T47D (cell line): ENCODE measurements around the gene BRAF.
"Not testable (repeated sequence)": the region's sequence is repeated elsewhere in the genome, so short reads cannot be mapped to it uniquely, and the experiment has no call there.

ENCODE experiments used
- DNase-seq, 2 experiments: peaks; one replicate each; pipeline versions ENCODE4 v3.0.0 to v3.0.0-alpha.2; 2011 to 2012; ENCODE audit warnings: low read depth in 1 of 2, low spot score in 1 of 2
- JUND ChIP-seq: IDR thresholded peaks from 2 replicates; pipeline ENCODE4 v1.6.1; 2012; ENCODE audit warnings: low read depth
- in situ Hi-C: cut with HindIII; loops from 2 replicates; pipeline ENCODE4 v1.10.0; 2016; ENCODE audit warnings: low sequenced_read_pairs, low pct_unique_long_range_greater_than_20kb

BRAF gene

GRCh38 chr7:140909476-140910161, 15.1 kb downstream of the BRAF start:
- DNase-seq = no peak
- in situ Hi-C loops = no loop called here
- TF ChIP-seq JUND = no peak

GRCh38 chr7:140908361-140908760, 16.4 kb downstream of the BRAF start:
- no peak for DNase-seq
- no peak for TF ChIP-seq JUND
- in situ Hi-C loops = no loop called here

- in situ Hi-C loops = no loop called here
- no peak for TF ChIP-seq JUND
- no peak for DNase-seq
These were observed 20.8 kb downstream of the BRAF start for GRCh38 chr7:140903741-140904480.

- TF ChIP-seq JUND = no peak
- DNase-seq = no peak
- in situ Hi-C loops = no loop called here
These were observed 22.3 kb downstream of the BRAF start for GRCh38 chr7:140902303-140902953.

GRCh38 chr7:140901941-140902302, 22.8 kb downstream of the BRAF start:
- DNase-seq = no peak
- in situ Hi-C loops = no loop called here
- no peak for TF ChIP-seq JUND

GRCh38 chr7:140899883-140900282, 24.8 kb downstream of the BRAF start:
- in situ Hi-C loops = no loop called here
- TF ChIP-seq JUND = no peak
- peak in 1 of 2 experiments; percentile 23 for DNase-seq

GRCh38 chr7:140898786-140899536, 25.8 kb downstream of the BRAF start:
- in situ Hi-C loops = no loop called here
- DNase-seq = no peak

GRCh38 chr7:140896996-140897395, 27.7 kb downstream of the BRAF start:
- no peak for TF ChIP-seq JUND
- peak in 1 of 2 experiments; percentile 62 for DNase-seq
- in situ Hi-C loops = no loop called here

More at GRCh38 chr7:140898786-140899536, 25.8 kb downstream of the BRAF start:
- TF ChIP-seq JUND = no peak

- no peak for DNase-seq
- in situ Hi-C loops = no loop called here
- no peak for TF ChIP-seq JUND
These were observed 35.1 kb downstream of the BRAF start for GRCh38 chr7:140889645-140890044.

GRCh38 chr7:140889150-140889549, 35.6 kb downstream of the BRAF start:
- no peak for DNase-seq
- in situ Hi-C loops = no loop called here
- TF ChIP-seq JUND = no peak

GRCh38 chr7:140888087-140888486, 36.6 kb downstream of the BRAF start:
- TF ChIP-seq JUND = no peak
- no peak for DNase-seq
- in situ Hi-C loops = no loop called here

- in situ Hi-C loops = no loop called here
- no peak for DNase-seq
- no peak for TF ChIP-seq JUND
These were observed 38.9 kb downstream of the BRAF start for GRCh38 chr7:140885735-140886334.

- no peak for TF ChIP-seq JUND
- in situ Hi-C loops = no loop called here
- DNase-seq = no peak
These were observed 41.4 kb downstream of the BRAF start for GRCh38 chr7:140883378-140883777.

GRCh38 chr7:140882834-140883233, 41.9 kb downstream of the BRAF start:
- in situ Hi-C loops = not testable (repeated sequence)

More at GRCh38 chr7:140882834-140883233, 41.9 kb downstream of the BRAF start:
- DNase-seq = not testable (repeated sequence)
